ENCODE data around the gene MEF2B.
"Not testable (repeated sequence)": the region's sequence is repeated elsewhere in the genome, so short reads cannot be mapped to it uniquely, and the experiment has no call there.

GRCh38 chr19:19135713-19136112, 34.4 kb downstream of the MEF2B start:
- TF ChIP-seq, protein P1, sequence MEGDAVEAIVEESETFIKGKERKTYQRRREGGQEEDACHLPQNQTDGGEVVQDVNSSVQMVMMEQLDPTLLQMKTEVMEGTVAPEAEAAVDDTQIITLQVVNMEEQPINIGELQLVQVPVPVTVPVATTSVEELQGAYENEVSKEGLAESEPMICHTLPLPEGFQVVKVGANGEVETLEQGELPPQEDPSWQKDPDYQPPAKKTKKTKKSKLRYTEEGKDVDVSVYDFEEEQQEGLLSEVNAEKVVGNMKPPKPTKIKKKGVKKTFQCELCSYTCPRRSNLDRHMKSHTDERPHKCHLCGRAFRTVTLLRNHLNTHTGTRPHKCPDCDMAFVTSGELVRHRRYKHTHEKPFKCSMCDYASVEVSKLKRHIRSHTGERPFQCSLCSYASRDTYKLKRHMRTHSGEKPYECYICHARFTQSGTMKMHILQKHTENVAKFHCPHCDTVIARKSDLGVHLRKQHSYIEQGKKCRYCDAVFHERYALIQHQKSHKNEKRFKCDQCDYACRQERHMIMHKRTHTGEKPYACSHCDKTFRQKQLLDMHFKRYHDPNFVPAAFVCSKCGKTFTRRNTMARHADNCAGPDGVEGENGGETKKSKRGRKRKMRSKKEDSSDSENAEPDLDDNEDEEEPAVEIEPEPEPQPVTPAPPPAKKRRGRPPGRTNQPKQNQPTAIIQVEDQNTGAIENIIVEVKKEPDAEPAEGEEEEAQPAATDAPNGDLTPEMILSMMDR (IDR thresholded peaks at IDR 0.05) = not testable (repeated sequence)
- not testable (repeated sequence) for TF ChIP-seq ZFX (IDR thresholded peaks at IDR 0.05; ENCODE audit: borderline replicate concordance)

All from 22Rv1 (cell line).